Prostate gland (tissue), 2 donors: Measurements from ENCODE around the gene HSPBP1.

ENCODE experiments used
- POLR2A ChIP-seq: fragments of 450-650 bp; IDR thresholded peaks from one replicate; pipeline ENCODE4 v1.6.1; 2016; ENCODE audit warnings: antibody characterized with exemption, mild to moderate bottlenecking
- POLR2AphosphoS5 ChIP-seq: sonication (generic); formaldehyde crosslinking; IDR thresholded peaks from one replicate; pipeline ENCODE4 v1.6.1; 2017; ENCODE audit warnings: antibody characterized with exemption
- TF ChIP-seq, protein P1 (sequence below), 4 experiments: fragments of 200-600 bp in 2 of 4; fragments of 450-650 bp in 2 of 4; sonication (generic) in 2 of 4; IDR thresholded peaks; 1 replicate in 3 of 4; 2 replicates in 1 of 4; pipeline ENCODE4 v1.5.1; 2016 to 2019; ENCODE audit warnings: antibody characterized with exemption in 4 of 4, mild to moderate bottlenecking in 2 of 4, moderate library complexity in 2 of 4

- TF ChIP-seq, protein P1, sequence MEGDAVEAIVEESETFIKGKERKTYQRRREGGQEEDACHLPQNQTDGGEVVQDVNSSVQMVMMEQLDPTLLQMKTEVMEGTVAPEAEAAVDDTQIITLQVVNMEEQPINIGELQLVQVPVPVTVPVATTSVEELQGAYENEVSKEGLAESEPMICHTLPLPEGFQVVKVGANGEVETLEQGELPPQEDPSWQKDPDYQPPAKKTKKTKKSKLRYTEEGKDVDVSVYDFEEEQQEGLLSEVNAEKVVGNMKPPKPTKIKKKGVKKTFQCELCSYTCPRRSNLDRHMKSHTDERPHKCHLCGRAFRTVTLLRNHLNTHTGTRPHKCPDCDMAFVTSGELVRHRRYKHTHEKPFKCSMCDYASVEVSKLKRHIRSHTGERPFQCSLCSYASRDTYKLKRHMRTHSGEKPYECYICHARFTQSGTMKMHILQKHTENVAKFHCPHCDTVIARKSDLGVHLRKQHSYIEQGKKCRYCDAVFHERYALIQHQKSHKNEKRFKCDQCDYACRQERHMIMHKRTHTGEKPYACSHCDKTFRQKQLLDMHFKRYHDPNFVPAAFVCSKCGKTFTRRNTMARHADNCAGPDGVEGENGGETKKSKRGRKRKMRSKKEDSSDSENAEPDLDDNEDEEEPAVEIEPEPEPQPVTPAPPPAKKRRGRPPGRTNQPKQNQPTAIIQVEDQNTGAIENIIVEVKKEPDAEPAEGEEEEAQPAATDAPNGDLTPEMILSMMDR (IDR thresholded peaks at IDR 0.05): no peak
- TF ChIP-seq POLR2AphosphoS5: no peak
- TF ChIP-seq POLR2A: no peak
Observed at GRCh38 chr19:55310498-55310897, 30.6 kb upstream of the HSPBP1 start.
